WTC11 (cell line): Measurements from ENCODE around the gene FCN2. TPM values are rescaled to one million over a fixed set of nuclear protein-coding genes. Genes with fewer than 3 reads are reported as not detected.

ENCODE experiments used
- ATAC-seq: fragments of 200-7000 bp; cut with Tn5 transposase; 2 replicates; pipeline ENCODE4 v1.10.0; 2021; ENCODE audit warnings: mild to moderate bottlenecking, moderate library complexity
- CTCF ChIA-PET: fragments of 300-600 bp; sonication (Branson Sonifier 250); formaldehyde crosslinking; loops from one replicate; lab custom pipeline; 2021; ENCODE audit warnings: antibody characterized with exemption; lab: Charles Lee
- POLR2A ChIA-PET: fragments of 350-600 bp; sonication (Branson Sonifier 250); formaldehyde crosslinking; loops from one replicate; lab custom pipeline; 2021; ENCODE audit warnings: antibody characterized with exemption; lab: Charles Lee
- DNase-seq: peaks from one replicate; pipeline ENCODE4 v3.0.0; 2021; ENCODE audit warnings: low spot score
- H3K27ac Mint-ChIP-seq: 2 replicates; pipeline ENCODE4 v1.8.0; 2021; ENCODE audit warnings: mixed read lengths
- H3K27me3 Mint-ChIP-seq: 2 replicates; pipeline ENCODE4 v1.8.0; 2021; ENCODE audit warnings: low read depth, mild to moderate bottlenecking, moderate library complexity, mixed read lengths
- H3K36me3 Mint-ChIP-seq: 2 replicates; pipeline ENCODE4 v1.8.0; 2021; ENCODE audit warnings: mixed read lengths
- H3K4me1 Mint-ChIP-seq: 2 replicates; pipeline ENCODE4 v1.8.0; 2022; ENCODE audit warnings: mixed read lengths
- H3K4me3 Mint-ChIP-seq: 2 replicates; pipeline ENCODE4 v1.8.0; 2021; ENCODE audit warnings: mild to moderate bottlenecking, moderate library complexity, mixed read lengths
- H3K9me3 Mint-ChIP-seq: 2 replicates; pipeline ENCODE4 v1.8.0; 2021; ENCODE audit warnings: mixed read lengths
- ARID4B ChIP-seq: sonication (generic); formaldehyde crosslinking; IDR thresholded peaks from 2 replicates; pipeline ENCODE4 v1.8.0; 2023; ENCODE audit warnings: missing genetic modification reagents, mild to moderate bottlenecking, borderline replicate concordance
- E2F4 ChIP-seq: sonication (generic); formaldehyde crosslinking; IDR thresholded peaks from 2 replicates; pipeline ENCODE4 v1.8.1; 2022; ENCODE audit warnings: low read depth, mild to moderate bottlenecking, moderate library complexity, missing genetic modification reagents, borderline replicate concordance
- ERG ChIP-seq: fragments of 250-450 bp; sonication (Bioruptor Pico); IDR thresholded peaks from 2 replicates; pipeline ENCODE4 v1.8.0; 2021; ENCODE audit warnings: mild to moderate bottlenecking
- FOXP1 ChIP-seq: sonication (generic); formaldehyde crosslinking; IDR thresholded peaks from 2 replicates; pipeline ENCODE4 v1.8.0; 2022; ENCODE audit warnings: missing genetic modification reagents, mild to moderate bottlenecking, moderate library complexity, borderline replicate concordance
- JUN ChIP-seq: sonication (generic); formaldehyde crosslinking; IDR thresholded peaks from 2 replicates; pipeline ENCODE4 v1.8.0; 2023; ENCODE audit warnings: mild to moderate bottlenecking, missing genetic modification reagents
- NR1H2 ChIP-seq: sonication (generic); formaldehyde crosslinking; IDR thresholded peaks from 2 replicates; pipeline ENCODE4 v1.9.0; 2021; ENCODE audit warnings: mild to moderate bottlenecking, moderate library complexity, missing genetic modification reagents
- NR2C2 ChIP-seq: sonication (generic); formaldehyde crosslinking; IDR thresholded peaks from 2 replicates; pipeline ENCODE4 v1.8.0; 2022; ENCODE audit warnings: mild to moderate bottlenecking, missing genetic modification reagents
- PRDM15 ChIP-seq: sonication (generic); formaldehyde crosslinking; IDR thresholded peaks from 2 replicates; pipeline ENCODE4 v1.8.0; 2022; ENCODE audit warnings: missing genetic modification reagents
- RORB ChIP-seq: fragments of 250-450 bp; sonication (Bioruptor Pico); IDR thresholded peaks from 2 replicates; pipeline ENCODE4 v1.9.0; 2021; ENCODE audit warnings: mild to moderate bottlenecking
- SMAD4 ChIP-seq: sonication (generic); formaldehyde crosslinking; IDR thresholded peaks from 2 replicates; pipeline ENCODE4 v1.8.0; 2022; ENCODE audit warnings: mild to moderate bottlenecking, missing genetic modification reagents
- STAT6 ChIP-seq: sonication (generic); formaldehyde crosslinking; conservative IDR thresholded peaks from 2 replicates; pipeline ENCODE4 v1.8.1; 2023; ENCODE audit warnings: mild to moderate bottlenecking, low read depth, missing genetic modification reagents, moderate library complexity
- TEAD1 ChIP-seq: sonication (generic); formaldehyde crosslinking; IDR thresholded peaks from 2 replicates; pipeline ENCODE4 v1.8.0; 2022; ENCODE audit warnings: mild to moderate bottlenecking, missing genetic modification reagents
- ZBTB43 ChIP-seq: sonication (generic); formaldehyde crosslinking; IDR thresholded peaks from 2 replicates; pipeline ENCODE4 v1.8.1; 2023; ENCODE audit warnings: mild to moderate bottlenecking, missing genetic modification reagents
- ZNF138 ChIP-seq: sonication (generic); formaldehyde crosslinking; conservative IDR thresholded peaks from 2 replicates; pipeline ENCODE4 v1.8.1; 2022; ENCODE audit warnings: mild to moderate bottlenecking, moderate library complexity, missing genetic modification reagents
- ZNF317 ChIP-seq: sonication (generic); formaldehyde crosslinking; IDR thresholded peaks from 2 replicates; pipeline ENCODE4 v1.8.1; 2023; ENCODE audit warnings: low read depth, mild to moderate bottlenecking, moderate library complexity, missing genetic modification reagents, borderline replicate concordance
- total RNA-seq: library from RNA; stranded (reverse); gene quantifications from 3 replicates; pipeline ENCODE4 v1.2.3, GENCODE V29; 2021

FCN2 gene
- total RNA-seq, 1 experiment from 2014 or later = not detected

GRCh38 chr9:134838651-134839454, 41.8 kb upstream of the FCN2 start (continued):
- no peak for TF ChIP-seq RORB (CRISPR knock-in tag)
- no peak for TF ChIP-seq STAT6 (CRISPR knock-in tag)
- no peak for TF ChIP-seq FOXP1 (CRISPR knock-in tag)
- no peak for TF ChIP-seq NR2C2 (CRISPR knock-in tag)

- DNase-seq = peak; percentile 37
- ChIA-PET CTCF (interaction anchor here (0.6 to 2.4 kb wide), 17 partner anchors 9 to 379 kb away, joined by 3 to 12 read pairs (median 3); no protein-coding TSS in a partner anchor), POLR2A (no interaction called here)
- Mint-ChIP-seq H3K36me3 (no peaks in the 10 kb centered on the region), H3K9me3 (no peaks in the 10 kb centered on the region), H3K27ac (no peak overlapping the region), H3K4me3 (no peak overlapping the region), H3K27me3 (no peaks in the 10 kb centered on the region)
- peak; percentile 83 for ATAC-seq
- TF ChIP-seq ZNF138 (CRISPR knock-in tag) (no peak), E2F4 (CRISPR knock-in tag) (no peak), ERG (CRISPR knock-in tag) (no peak), ARID4B (CRISPR knock-in tag) (no peak), SMAD4 (CRISPR knock-in tag) (no peak), NR1H2 (CRISPR knock-in tag) (no peak), ZBTB43 (CRISPR knock-in tag) (no peak), JUN (no peak), ZNF317 (CRISPR knock-in tag) (no peak), TEAD1 (CRISPR knock-in tag) (no peak), PRDM15 (CRISPR knock-in tag) (no peak)
- TF ChIP-seq, all 79 proteins: peak for 0
- no peaks in the 10 kb centered on the region for H3K4me1 Mint-ChIP-seq
Measured at GRCh38 chr9:134839455-134840125, 41.0 kb upstream of the FCN2 start.
